Measurements from ENCODE around the gene CREG2. TPM values are rescaled to one million over a fixed set of nuclear protein-coding genes. Genes with fewer than 3 reads are reported as not detected.

The CREG2 gene
- total and polyA plus RNA-seq, 8 donors = 0.05 to 0.37 TPM; not detected in 6

DNA sequence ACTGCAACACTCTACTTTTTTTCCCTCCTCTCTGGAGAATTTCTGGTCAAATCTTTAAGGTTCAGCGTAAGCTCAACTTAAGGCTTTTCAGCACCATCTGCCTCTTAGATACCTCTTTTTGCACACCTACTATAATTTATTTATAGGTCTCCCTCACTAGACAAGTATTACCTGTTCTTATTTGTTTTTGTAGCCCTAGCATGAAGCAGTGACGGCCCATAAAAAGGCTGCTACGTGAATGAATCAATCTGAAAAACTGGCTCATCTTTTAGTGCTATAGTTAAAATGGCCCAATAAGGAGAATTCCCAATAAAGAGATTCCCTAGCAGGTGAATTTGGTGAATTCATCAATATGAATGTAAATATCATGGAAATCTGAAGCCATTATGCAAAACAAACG, 85.3 kb downstream of the CREG2 start:
- DNase-seq = no peak
- TF ChIP-seq POLR2A (IDR thresholded peaks at IDR 0.05) (no peak), EP300 (IDR thresholded peaks at IDR 0.05) (no peak), POLR2AphosphoS5 (IDR thresholded peaks at IDR 0.05) (no peak)
- TF ChIP-seq, protein P1, sequence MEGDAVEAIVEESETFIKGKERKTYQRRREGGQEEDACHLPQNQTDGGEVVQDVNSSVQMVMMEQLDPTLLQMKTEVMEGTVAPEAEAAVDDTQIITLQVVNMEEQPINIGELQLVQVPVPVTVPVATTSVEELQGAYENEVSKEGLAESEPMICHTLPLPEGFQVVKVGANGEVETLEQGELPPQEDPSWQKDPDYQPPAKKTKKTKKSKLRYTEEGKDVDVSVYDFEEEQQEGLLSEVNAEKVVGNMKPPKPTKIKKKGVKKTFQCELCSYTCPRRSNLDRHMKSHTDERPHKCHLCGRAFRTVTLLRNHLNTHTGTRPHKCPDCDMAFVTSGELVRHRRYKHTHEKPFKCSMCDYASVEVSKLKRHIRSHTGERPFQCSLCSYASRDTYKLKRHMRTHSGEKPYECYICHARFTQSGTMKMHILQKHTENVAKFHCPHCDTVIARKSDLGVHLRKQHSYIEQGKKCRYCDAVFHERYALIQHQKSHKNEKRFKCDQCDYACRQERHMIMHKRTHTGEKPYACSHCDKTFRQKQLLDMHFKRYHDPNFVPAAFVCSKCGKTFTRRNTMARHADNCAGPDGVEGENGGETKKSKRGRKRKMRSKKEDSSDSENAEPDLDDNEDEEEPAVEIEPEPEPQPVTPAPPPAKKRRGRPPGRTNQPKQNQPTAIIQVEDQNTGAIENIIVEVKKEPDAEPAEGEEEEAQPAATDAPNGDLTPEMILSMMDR (IDR thresholded peaks at IDR 0.05) = no peak
- Histone ChIP-seq H3K27me3 (no peaks in the 10 kb centered on the region), H3K27ac (no peak overlapping the region), H3K9me3 (no peaks in the 10 kb centered on the region), H3K4me1 (peaks cover 41 to 96% (median 73%) of the 10 kb centered on the region in 4 donors), H3K4me3 (no peak overlapping the region), H3K36me3 (peaks cover 0 to 15% (median 4%) of the 10 kb centered on the region in 4 donors)
- WGBS, 5 donors = 52 to 73% (median 56%) methylated on average over 4 of the region's 4 CpGs
- intact Hi-C loops (cut with DNase I; ENCODE audit: low total_unique reads) = no loop called here

DNA sequence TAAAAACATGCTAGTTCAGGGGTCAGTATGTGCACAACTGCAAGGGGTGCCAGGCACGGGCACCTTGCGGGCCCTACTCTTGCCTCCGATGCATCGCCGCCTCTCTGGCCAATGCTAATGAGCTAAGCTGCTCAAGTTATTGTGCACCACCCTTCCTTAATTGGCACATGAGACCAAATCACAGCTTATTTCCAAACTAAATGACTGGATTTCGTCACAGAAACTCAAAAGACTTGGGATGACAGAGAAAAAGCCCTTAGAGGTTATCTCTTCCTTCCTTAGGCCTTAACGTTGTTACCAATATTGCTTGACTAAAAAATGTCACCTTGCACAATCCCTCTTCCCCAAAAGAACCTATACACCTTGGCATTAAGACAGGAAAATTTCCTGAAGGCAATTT, 86.5 kb downstream of the CREG2 start:
- peak overlapping the region in 2 of 4 donors; percentile 2 to 3 for H3K4me3 ChIP-seq
- H3K27ac ChIP-seq = no peak overlapping the region
- intact Hi-C loops (cut with DNase I; ENCODE audit: low total_unique reads) = no loop called here
- DNase-seq = no peak
- H3K36me3 ChIP-seq = peaks cover 0 to 15% (median 4%) of the 10 kb centered on the region in 4 donors
- 71 to 86% (median 73%) methylated on average over 7 of the region's 7 CpGs for WGBS, 5 donors
- TF ChIP-seq EP300 (IDR thresholded peaks at IDR 0.05) (no peak), POLR2AphosphoS5 (IDR thresholded peaks at IDR 0.05) (no peak), POLR2A (IDR thresholded peaks at IDR 0.05) (no peak)
- TF ChIP-seq, protein P1 (IDR thresholded peaks at IDR 0.05) = no peak
- no peaks in the 10 kb centered on the region for H3K27me3 ChIP-seq
- peaks cover 37 to 96% (median 73%) of the 10 kb centered on the region in 4 donors for H3K4me1 ChIP-seq
- no peaks in the 10 kb centered on the region for H3K9me3 ChIP-seq

DNA sequence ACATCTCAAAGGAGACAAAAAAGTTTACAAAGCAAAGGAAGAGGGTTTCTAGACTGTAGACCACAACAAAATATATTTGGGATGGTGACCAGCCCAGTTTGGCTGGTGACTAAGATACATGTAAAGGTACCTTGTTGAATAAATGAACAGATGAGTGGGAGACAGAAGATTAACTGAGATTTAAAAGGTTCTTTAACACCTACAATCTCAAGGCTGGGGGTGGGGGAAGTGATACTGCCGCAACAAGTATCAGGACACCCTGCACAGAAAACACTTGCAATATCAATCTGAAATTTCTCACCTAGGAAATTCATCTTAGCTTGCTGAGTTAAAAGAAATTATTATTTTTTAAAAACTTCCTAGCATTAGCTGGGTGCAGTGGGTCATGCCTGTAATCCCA, 87.1 kb downstream of the CREG2 start:
- H3K4me3 ChIP-seq = peak overlapping the region in 1 of 4 donors; percentile 3
- H3K36me3 ChIP-seq = peaks cover 0 to 15% (median 4%) of the 10 kb centered on the region in 4 donors
- no peak for DNase-seq
- peaks cover 31 to 96% (median 73%) of the 10 kb centered on the region in 4 donors for H3K4me1 ChIP-seq
- no peaks in the 10 kb centered on the region for H3K27me3 ChIP-seq
- H3K9me3 ChIP-seq = no peaks in the 10 kb centered on the region
- intact Hi-C loops (cut with DNase I; ENCODE audit: low total_unique reads) = no loop called here
- H3K27ac ChIP-seq = no peak overlapping the region
- WGBS, 5 donors = 89 to 100% (median 95%) methylated on average over 1 of the region's 1 CpG
- TF ChIP-seq EP300 (IDR thresholded peaks at IDR 0.05) (no peak), POLR2AphosphoS5 (IDR thresholded peaks at IDR 0.05) (no peak), POLR2A (IDR thresholded peaks at IDR 0.05) (no peak)
- TF ChIP-seq, protein P1 (IDR thresholded peaks at IDR 0.05) = no peak

DNA sequence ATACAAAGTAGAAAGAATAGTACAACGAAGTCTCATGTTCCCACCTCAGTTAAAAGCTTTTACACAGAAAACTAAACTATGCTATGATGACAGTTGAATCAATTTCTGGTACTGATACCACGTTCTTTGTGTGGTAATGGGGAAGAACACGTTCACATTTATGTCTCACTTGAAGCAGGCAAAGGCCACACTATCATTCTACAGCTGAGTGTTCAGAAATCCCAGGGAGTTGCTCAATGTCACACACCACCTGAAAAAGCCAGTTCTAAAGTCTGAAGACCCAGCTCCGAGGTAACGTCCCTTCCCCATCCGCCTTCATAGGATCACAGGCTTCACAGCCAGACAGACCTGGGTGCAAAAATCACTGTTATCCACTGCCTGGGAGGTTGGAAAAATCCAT, 87.7 kb downstream of the CREG2 start:
- WGBS, 5 donors = 55 to 69% (median 65%) methylated on average over 6 of the region's 6 CpGs
- no peak for TF ChIP-seq EP300 (IDR thresholded peaks at IDR 0.05)
- TF ChIP-seq, protein P1 (IDR thresholded peaks at IDR 0.05) = no peak
- TF ChIP-seq POLR2AphosphoS5 (IDR thresholded peaks at IDR 0.05) = no peak
- no peak for TF ChIP-seq POLR2A (IDR thresholded peaks at IDR 0.05)
- Histone ChIP-seq H3K9me3 (no peaks in the 10 kb centered on the region), H3K4me3 (no peak overlapping the region), H3K36me3 (peaks cover 0 to 20% (median 8%) of the 10 kb centered on the region in 4 donors), H3K4me1 (peaks cover 26 to 96% (median 70%) of the 10 kb centered on the region in 4 donors), H3K27ac (no peak overlapping the region), H3K27me3 (no peaks in the 10 kb centered on the region)
- DNase-seq = no peak
- intact Hi-C loops (cut with DNase I; ENCODE audit: low total_unique reads) = no loop called here
